LNCaP clone FGC (cell line): ENCODE data around the gene MSH6.
"Not testable (repeated sequence)": the region's sequence is repeated elsewhere in the genome, so short reads cannot be mapped to it uniquely, and the experiment has no call there.

Experiments
- DNase-seq: peaks from one replicate; pipeline ENCODE4 v3.0.0-alpha.2; 2011; ENCODE audit warnings: low read depth
- H3K4me3 ChIP-seq: 2 replicates; pipeline ENCODE4 v1.5.1; 2011; ENCODE audit warnings: mild to moderate bottlenecking, low read depth, low read length, control low read depth
- CTCF ChIP-seq: IDR thresholded peaks from 2 replicates; pipeline ENCODE4 v1.5.1; 2012; ENCODE audit warnings: mild to moderate bottlenecking; ENCODE audit not compliant: control insufficient read depth, insufficient read depth; ENCODE audit errors: extremely low read depth

The MSH6 gene

DNA sequence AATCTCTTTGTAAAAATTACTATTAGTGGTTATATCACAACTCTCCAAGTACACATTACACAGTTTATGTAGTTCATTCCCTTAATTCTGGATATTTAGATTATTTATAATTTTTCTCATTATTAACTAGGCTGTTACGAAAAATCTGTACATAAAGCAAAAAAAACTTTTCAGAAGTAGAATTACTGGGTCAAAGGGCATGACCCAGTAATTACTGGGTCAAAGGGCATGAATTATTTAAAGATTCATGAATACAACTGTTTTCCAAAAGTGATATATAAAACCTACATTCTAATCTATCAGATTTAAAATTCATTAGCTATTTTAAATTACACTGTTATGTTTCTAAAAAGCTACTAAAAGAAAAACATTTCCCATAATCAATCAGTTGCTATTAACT, 55.3 kb downstream of the MSH6 start:
- no peak overlapping the region for H3K4me3 ChIP-seq
- no peak for DNase-seq
- no peak for TF ChIP-seq CTCF

DNA sequence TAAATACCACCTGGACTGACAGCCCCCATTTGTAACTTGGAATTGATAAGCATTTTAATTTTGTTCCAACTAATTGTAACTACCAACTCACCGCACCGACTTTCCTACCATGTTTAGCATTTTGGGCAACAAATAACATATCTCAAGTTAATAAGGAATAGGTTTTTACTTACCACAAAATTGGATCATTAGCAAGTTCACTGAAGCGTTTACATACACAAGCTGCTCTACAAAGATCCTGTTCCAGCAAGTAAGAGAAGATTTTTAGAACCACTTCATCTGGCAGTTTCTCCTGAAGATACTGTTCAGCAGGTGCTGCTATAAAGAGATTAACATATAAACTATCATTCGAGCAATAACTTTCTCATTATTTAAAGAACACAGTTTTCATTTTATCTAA, 55.7 kb downstream of the MSH6 start:
- TF ChIP-seq CTCF, result no peak
- H3K4me3 ChIP-seq, result no peak overlapping the region
- no peak for DNase-seq

DNA sequence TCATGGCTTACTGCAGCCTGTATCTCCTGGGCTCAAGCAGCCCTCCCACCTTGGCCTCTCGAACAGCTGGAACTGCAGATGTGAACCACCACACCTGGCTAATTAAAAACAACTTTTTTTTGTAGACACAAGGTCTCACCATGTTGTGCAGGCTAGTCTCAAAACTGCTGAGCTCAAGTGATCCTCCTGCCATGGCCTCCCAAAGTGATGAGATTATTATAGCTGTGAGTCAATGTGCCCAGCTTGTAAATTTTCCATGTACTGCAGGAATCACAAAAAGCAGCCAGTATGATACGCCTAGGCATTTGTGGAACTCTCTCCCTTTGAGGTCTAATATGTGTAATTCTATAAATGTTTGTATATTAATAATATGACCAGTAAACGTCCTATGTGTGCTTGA, 59.9 kb downstream of the MSH6 start:
- no peak for TF ChIP-seq CTCF
- no peak overlapping the region for H3K4me3 ChIP-seq
- DNase-seq, result no peak

- no peak overlapping the region for H3K4me3 ChIP-seq
- no peak for DNase-seq
- no peak for TF ChIP-seq CTCF
Measured at GRCh38 chr2:47843407-47843806, 60.5 kb downstream of the MSH6 start.

GRCh38 chr2:47844162-47844561, 61.2 kb downstream of the MSH6 start:
- DNase-seq, result no peak
- no peak overlapping the region for H3K4me3 ChIP-seq
- TF ChIP-seq CTCF, result no peak

GRCh38 chr2:47849368-47849767, 66.4 kb downstream of the MSH6 start:
- DNase-seq, result no peak
- TF ChIP-seq CTCF, result no peak

DNA sequence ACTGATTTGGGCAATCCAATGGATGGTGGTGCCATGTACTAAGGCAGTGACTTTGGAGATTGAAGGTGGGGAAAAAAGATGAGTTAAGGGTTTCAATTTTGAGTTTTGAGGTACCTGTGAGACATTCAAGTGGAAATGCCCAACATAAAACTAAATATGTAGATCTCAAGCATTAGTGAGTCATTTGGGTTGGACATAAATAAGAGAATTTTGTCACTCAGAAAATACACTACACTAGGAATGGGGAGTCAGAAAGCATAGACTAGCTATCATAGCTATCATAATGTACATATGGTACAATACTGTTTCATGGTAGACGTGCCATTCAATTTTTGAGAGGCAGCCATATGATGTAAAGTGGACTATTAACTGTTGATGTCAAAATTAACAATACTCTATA, 67.3 kb downstream of the MSH6 start:
- no peak overlapping the region for H3K4me3 ChIP-seq
- no peak for DNase-seq
- no peak for TF ChIP-seq CTCF

More at GRCh38 chr2:47849368-47849767, 66.4 kb downstream of the MSH6 start:
- H3K4me3 ChIP-seq, result no peak overlapping the region

GRCh38 chr2:47853067-47853777, 70.3 kb downstream of the MSH6 start:
- not testable (repeated sequence) for DNase-seq, H3K4me3 ChIP-seq
